ENCODE data around the gene TGFBR3L. TPM values are rescaled to one million over a fixed set of nuclear protein-coding genes. Genes with fewer than 3 reads are reported as not detected.

TGFBR3L gene
- total and polyA plus RNA-seq, 2 of the 8 experiments (the other 6 are each of a cell fraction or from before 2014, with no cell fraction given), result 3.1 to 3.7 TPM

GRCh38 chr19:7934766-7935165 is 20.1 kb downstream of the TGFBR3L start:
- Histone ChIP-seq H3K56ac (replicated peaks; ENCODE audit: insufficient read length, low read depth, low read length) (no peak overlapping the region), H3K4me3 (ENCODE audit: extremely low read depth in 1 of 4, insufficient read depth in 2 of 4, low read depth in 3 of 4, low read length in 4 of 4) (no peak overlapping the region), H3K36me3 (ENCODE audit: control insufficient read depth in 2 of 4, insufficient read depth in 4 of 4, low read length in 3 of 4) (peaks cover 28 to 86% (median 59%) of the 10 kb centered on the region in 4 experiments), H3K23me2 (ENCODE audit: low read depth, low read length) (no peaks in the 10 kb centered on the region), H3K79me2 (ENCODE audit: control insufficient read depth in 1 of 2, insufficient read depth in 2 of 2, low read length in 2 of 2) (peaks cover 0 to 2% of the 10 kb centered on the region in 2 experiments; a peak in 1 of 4 replicates), H3K79me1 (ENCODE audit: low read depth, low read length) (no peaks in the 10 kb centered on the region), H2AK5ac (ENCODE audit: low read depth, low read length) (no peak overlapping the region), H3K4ac (replicated peaks; ENCODE audit: insufficient read length, low read depth, low read length) (no peak overlapping the region), H4K5ac (ENCODE audit: insufficient read length, low read depth, low read length) (no peak overlapping the region), H2BK12ac (ENCODE audit: low read depth, low read length) (no peak overlapping the region), H3K9ac (replicated peaks in 1 of 4; ENCODE audit: extremely low read depth in 1 of 4, low read depth in 3 of 4, low read length in 3 of 4) (no peak overlapping the region), H2AFZ (ENCODE audit: low read length) (no peak overlapping the region), H3K23ac (ENCODE audit: insufficient read length) (no peak overlapping the region), H2BK120ac (replicated peaks; ENCODE audit: low read depth, low read length) (no peak overlapping the region), H3K4me2 (ENCODE audit: insufficient read depth in 1 of 2, low read depth in 2 of 2, low read length in 2 of 2) (no peak overlapping the region), H3K27me3 (replicated peaks in 1 of 4; ENCODE audit: control insufficient read depth in 3 of 4, extremely low read depth in 1 of 4, insufficient read depth in 3 of 4, low read length in 3 of 4) (no peaks in the 10 kb centered on the region), H4K20me1 (replicated peaks in 1 of 2; ENCODE audit: control insufficient read depth in 1 of 2, insufficient read depth in 2 of 2, low read length in 2 of 2) (peaks cover 2 to 7% of the 10 kb centered on the region in 2 experiments), H3K14ac (ENCODE audit: insufficient read length) (no peak overlapping the region), H3K4me1 (replicated peaks in 1 of 4; ENCODE audit: control insufficient read depth in 3 of 4, insufficient read depth in 4 of 4, low read length in 3 of 4) (no peaks in the 10 kb centered on the region), H2BK5ac (ENCODE audit: low read depth, low read length) (no peak overlapping the region), H2BK20ac (ENCODE audit: low read length) (no peak overlapping the region), H3K27ac (ENCODE audit: low read depth, low read length) (no peak overlapping the region), H3K18ac (ENCODE audit: extremely low read depth, low read length) (no peak overlapping the region), H4K91ac (replicated peaks; ENCODE audit: insufficient read length, low read length) (no peak overlapping the region), H4K8ac (ENCODE audit: extremely low read depth, insufficient read depth, low read length) (no peak overlapping the region), H2BK15ac (ENCODE audit: low read length) (no peak overlapping the region), H3K9me3 (ENCODE audit: insufficient read depth in 2 of 2, low read depth in 1 of 2, low read length in 1 of 2) (no peaks in the 10 kb centered on the region)
- FAIRE-seq, result no peak
- POLR2A ChIA-PET (ENCODE audit: partially characterized antibody), result interaction anchor here (10.4 kb wide), 1 partner anchor 7 kb away, joined by 205 read pairs; the partner anchor contains the start of gene TIMM44
- DNase-seq (ENCODE audit: low read depth in 1 of 2, low spot score in 2 of 2), result no peak
- CTCF ChIA-PET (ENCODE audit: partially characterized antibody), result interaction anchor here (0.6 to 2.3 kb wide), 4 partner anchors 9 to 109 kb away, joined by 3 to 14 read pairs (median 4); partner anchors contain the start of gene TIMM44
- WGBS, 2 experiments (ENCODE audit: extremely low coverage in 1 of 2, insufficient coverage in 1 of 2, insufficient read length in 1 of 2, insufficient replicate concordance in 2 of 2, low coverage in 1 of 2, low lambda C conversion rate in 2 of 2, missing lambda C conversion rate in 1 of 2), result 89% methylated on average over 21 of the region's 21 CpGs; no CpG with 5 or more reads in 1 of the 2 experiments
- no peak for TF ChIP-seq TBP (IDR thresholded peaks at IDR 0.05; ENCODE audit: low read depth, low read length)

Data from H1 (cell line).